ENCODE results near the gene USP9Y. TPM values are rescaled to one million over a fixed set of nuclear protein-coding genes. Genes with fewer than 3 reads are reported as not detected.

Gene USP9Y
- total and polyA plus RNA-seq, 10 of the 15 experiments (the other 5 are each of a cell fraction or from before 2014, with no cell fraction given) = 0.08 TPM; not detected in 9

DNA sequence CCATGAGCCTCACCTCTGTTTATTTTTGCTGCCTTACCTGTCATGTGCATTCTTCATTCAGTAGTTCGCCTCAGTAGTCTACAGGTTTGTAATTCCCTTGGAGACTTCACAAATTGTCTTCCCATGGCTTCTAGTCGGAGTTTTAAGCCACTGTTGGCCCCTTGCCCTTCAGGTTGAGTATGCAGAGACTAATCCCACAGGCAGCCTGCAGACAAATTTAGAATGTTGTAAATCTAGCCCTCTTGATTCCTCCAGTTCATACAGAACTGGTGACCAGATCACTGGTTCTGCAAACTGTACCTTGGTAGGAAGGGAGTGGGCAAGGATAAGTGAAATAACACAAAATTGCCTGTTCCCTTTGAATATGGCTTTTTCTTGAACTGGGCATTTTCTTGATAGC is 33.0 kb downstream of the USP9Y start:
- DNase-seq (ENCODE audit: low read depth, low spot score) = no peak
- no CpG with 5 or more reads among the region's 2 CpGs for WGBS (ENCODE audit: insufficient coverage, insufficient replicate concordance, low lambda C conversion rate, missing lambda C conversion rate)
- Histone ChIP-seq H4K20me1 (ENCODE audit: control insufficient read depth, insufficient read depth) (no peaks in the 10 kb centered on the region), H3K79me2 (ENCODE audit: control insufficient read depth, insufficient read depth, low read length) (no peaks in the 10 kb centered on the region), H3K9me3 (replicated peaks; ENCODE audit: control insufficient read depth, insufficient read depth, low read length) (no peaks in the 10 kb centered on the region), H3K36me3 (ENCODE audit: control insufficient read depth in 2 of 2, insufficient read depth in 2 of 2, low read length in 1 of 2) (no peaks in the 10 kb centered on the region), H3K4me3 (no peak overlapping the region), H2AFZ (ENCODE audit: control insufficient read depth, low read depth, low read length) (no peak overlapping the region), H3K4me2 (ENCODE audit: control insufficient read depth, insufficient read depth) (no peak overlapping the region), H3K4me1 (ENCODE audit: control insufficient read depth, insufficient read depth, low read length) (no peaks in the 10 kb centered on the region), H3K9ac (ENCODE audit: control insufficient read depth, insufficient read depth, low read length) (no peak overlapping the region), H3K27me3 (replicated peaks in 1 of 2; ENCODE audit: control insufficient read depth in 2 of 2, insufficient read depth in 2 of 2, low read length in 1 of 2) (no peaks in the 10 kb centered on the region), H3K27ac (ENCODE audit: control insufficient read depth, insufficient read depth) (no peak overlapping the region)
- no peak for ATAC-seq
- no TSS peak for BruUV-seq (replicated peaks)
- ChIA-PET CTCF (no interaction called here), SMC1A (ENCODE audit: uncharacterized antibody, unreplicated experiment) (no interaction called here), RAD21 (ENCODE audit: unreplicated experiment) (no interaction called here), POLR2A (no interaction called here)
- in situ Hi-C loops (cut with MboI) = no loop called here
- FAIRE-seq = no peak
- TF ChIP-seq POLR2A (IDR thresholded peaks at IDR 0.05; ENCODE audit: low read depth, low read length) = no peak
- TF ChIP-seq SMAD1 (IDR thresholded peaks at IDR 0.05; ENCODE audit: low read depth, partially characterized antibody) = no peak
- TF ChIP-seq SUPT20H (IDR thresholded peaks at IDR 0.05; ENCODE audit: borderline replicate concordance, control insufficient read depth, low read depth, low read length) = no peak
- no peak for TF ChIP-seq BACH1 (IDR thresholded peaks at IDR 0.05; ENCODE audit: borderline replicate concordance)
- intact Hi-C loops (cut with micrococcal nuclease; ENCODE audit: unreplicated experiment) = no loop called here

DNA sequence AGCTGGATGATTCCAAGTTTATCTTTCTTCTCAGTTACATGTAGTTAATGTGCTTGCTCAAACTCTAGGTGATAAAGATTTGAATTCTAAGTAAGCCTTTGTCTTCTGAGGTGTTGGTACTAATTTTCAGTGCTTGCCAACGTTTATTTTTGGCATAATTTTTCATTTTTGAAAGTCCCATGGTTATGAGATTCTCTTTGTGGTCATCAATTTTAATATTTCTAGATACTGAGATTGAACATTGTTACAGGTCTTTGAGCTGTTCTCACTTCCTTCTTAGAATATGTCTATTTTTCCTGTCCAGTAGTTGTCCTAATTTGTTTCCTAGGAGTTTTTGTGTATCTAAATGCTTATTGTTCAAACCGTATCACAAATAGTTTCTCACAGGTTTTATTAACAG is 40.4 kb downstream of the USP9Y start:
- H3K4me3 ChIP-seq = no peak overlapping the region
- H2AFZ ChIP-seq (ENCODE audit: control insufficient read depth, low read depth, low read length) = no peak overlapping the region
- POLR2A ChIA-PET = no interaction called here
- no TSS peak for BruUV-seq (replicated peaks)
- TF ChIP-seq, protein P1, sequence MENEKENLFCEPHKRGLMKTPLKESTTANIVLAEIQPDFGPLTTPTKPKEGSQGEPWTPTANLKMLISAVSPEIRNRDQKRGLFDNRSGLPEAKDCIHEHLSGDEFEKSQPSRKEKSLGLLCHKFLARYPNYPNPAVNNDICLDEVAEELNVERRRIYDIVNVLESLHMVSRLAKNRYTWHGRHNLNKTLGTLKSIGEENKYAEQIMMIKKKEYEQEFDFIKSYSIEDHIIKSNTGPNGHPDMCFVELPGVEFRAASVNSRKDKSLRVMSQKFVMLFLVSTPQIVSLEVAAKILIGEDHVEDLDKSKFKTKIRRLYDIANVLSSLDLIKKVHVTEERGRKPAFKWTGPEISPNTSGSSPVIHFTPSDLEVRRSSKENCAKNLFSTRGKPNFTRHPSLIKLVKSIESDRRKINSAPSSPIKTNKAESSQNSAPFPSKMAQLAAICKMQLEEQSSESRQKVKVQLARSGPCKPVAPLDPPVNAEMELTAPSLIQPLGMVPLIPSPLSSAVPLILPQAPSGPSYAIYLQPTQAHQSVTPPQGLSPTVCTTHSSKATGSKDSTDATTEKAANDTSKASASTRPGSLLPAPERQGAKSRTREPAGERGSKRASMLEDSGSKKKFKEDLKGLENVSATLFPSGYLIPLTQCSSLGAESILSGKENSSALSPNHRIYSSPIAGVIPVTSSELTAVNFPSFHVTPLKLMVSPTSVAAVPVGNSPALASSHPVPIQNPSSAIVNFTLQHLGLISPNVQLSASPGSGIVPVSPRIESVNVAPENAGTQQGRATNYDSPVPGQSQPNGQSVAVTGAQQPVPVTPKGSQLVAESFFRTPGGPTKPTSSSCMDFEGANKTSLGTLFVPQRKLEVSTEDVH (IDR thresholded peaks at IDR 0.05; ENCODE audit: low read depth, partially characterized antibody) = no peak
- TF ChIP-seq, protein P2, sequence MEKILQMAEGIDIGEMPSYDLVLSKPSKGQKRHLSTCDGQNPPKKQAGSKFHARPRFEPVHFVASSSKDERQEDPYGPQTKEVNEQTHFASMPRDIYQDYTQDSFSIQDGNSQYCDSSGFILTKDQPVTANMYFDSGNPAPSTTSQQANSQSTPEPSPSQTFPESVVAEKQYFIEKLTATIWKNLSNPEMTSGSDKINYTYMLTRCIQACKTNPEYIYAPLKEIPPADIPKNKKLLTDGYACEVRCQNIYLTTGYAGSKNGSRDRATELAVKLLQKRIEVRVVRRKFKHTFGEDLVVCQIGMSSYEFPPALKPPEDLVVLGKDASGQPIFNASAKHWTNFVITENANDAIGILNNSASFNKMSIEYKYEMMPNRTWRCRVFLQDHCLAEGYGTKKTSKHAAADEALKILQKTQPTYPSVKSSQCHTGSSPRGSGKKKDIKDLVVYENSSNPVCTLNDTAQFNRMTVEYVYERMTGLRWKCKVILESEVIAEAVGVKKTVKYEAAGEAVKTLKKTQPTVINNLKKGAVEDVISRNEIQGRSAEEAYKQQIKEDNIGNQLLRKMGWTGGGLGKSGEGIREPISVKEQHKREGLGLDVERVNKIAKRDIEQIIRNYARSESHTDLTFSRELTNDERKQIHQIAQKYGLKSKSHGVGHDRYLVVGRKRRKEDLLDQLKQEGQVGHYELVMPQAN (conservative IDR thresholded peaks at IDR 0.05) = no peak
- TF ChIP-seq MXI1 (IDR thresholded peaks at IDR 0.05; ENCODE audit: low read depth, low read length) (no peak), SMAD1 (IDR thresholded peaks at IDR 0.05; ENCODE audit: low read depth, partially characterized antibody) (no peak), SP1 (IDR thresholded peaks at IDR 0.05; ENCODE audit: low read depth, low read length) (no peak), ZZZ3 (IDR thresholded peaks at IDR 0.05; ENCODE audit: control insufficient read depth, insufficient read length, low read depth) (no peak), ZBED1 (IDR thresholded peaks at IDR 0.05; ENCODE audit: borderline replicate concordance) (no peak)
- TF ChIP-seq, protein P3, sequence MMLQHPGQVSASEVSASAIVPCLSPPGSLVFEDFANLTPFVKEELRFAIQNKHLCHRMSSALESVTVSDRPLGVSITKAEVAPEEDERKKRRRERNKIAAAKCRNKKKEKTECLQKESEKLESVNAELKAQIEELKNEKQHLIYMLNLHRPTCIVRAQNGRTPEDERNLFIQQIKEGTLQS (IDR thresholded peaks at IDR 0.05; ENCODE audit: borderline replicate concordance, extremely low read depth, low read depth, low read length) = no peak
- FAIRE-seq (no peak), DNase-seq (ENCODE audit: low read depth, low spot score) (no peak), ATAC-seq (no peak)
- no CpG with 5 or more reads among the region's 2 CpGs for WGBS (ENCODE audit: insufficient coverage, insufficient replicate concordance, low lambda C conversion rate, missing lambda C conversion rate)
- in situ Hi-C loops (cut with MboI) = no loop called here
- CTCF ChIA-PET = no interaction called here
- no peaks in the 10 kb centered on the region for H3K36me3 ChIP-seq (ENCODE audit: control insufficient read depth in 2 of 2, insufficient read depth in 2 of 2, low read length in 1 of 2)
- no peak overlapping the region for H3K27ac ChIP-seq (ENCODE audit: control insufficient read depth, insufficient read depth)
- RAD21 ChIA-PET (ENCODE audit: unreplicated experiment) = no interaction called here
- no peaks in the 10 kb centered on the region for H3K4me1 ChIP-seq (ENCODE audit: control insufficient read depth, insufficient read depth, low read length)
- intact Hi-C loops (cut with micrococcal nuclease; ENCODE audit: unreplicated experiment) = no loop called here
- SMC1A ChIA-PET (ENCODE audit: uncharacterized antibody, unreplicated experiment) = no interaction called here
- no peak overlapping the region for H3K4me2 ChIP-seq (ENCODE audit: control insufficient read depth, insufficient read depth)
- no peaks in the 10 kb centered on the region for H3K9me3 ChIP-seq (replicated peaks; ENCODE audit: control insufficient read depth, insufficient read depth, low read length)
- no peaks in the 10 kb centered on the region for H3K27me3 ChIP-seq (replicated peaks in 1 of 2; ENCODE audit: control insufficient read depth in 2 of 2, insufficient read depth in 2 of 2, low read length in 1 of 2)
- H3K9ac ChIP-seq (ENCODE audit: control insufficient read depth, insufficient read depth, low read length) = no peak overlapping the region
- H3K79me2 ChIP-seq (ENCODE audit: control insufficient read depth, insufficient read depth, low read length) = no peaks in the 10 kb centered on the region
- no peaks in the 10 kb centered on the region for H4K20me1 ChIP-seq (ENCODE audit: control insufficient read depth, insufficient read depth)

Data from GM12878 (cell line).